K562 (cell line): Measurements from ENCODE around the gene KCTD15. TPM values are rescaled to one million over a fixed set of nuclear protein-coding genes. Genes with fewer than 3 reads are reported as not detected.

Source experiments
- BRCA1 ChIP-seq, 2 experiments: fragments of 450-650 bp in 1 of 2; sonication (generic) in 1 of 2; formaldehyde crosslinking in 1 of 2; IDR thresholded peaks; 2 replicates each; pipeline versions ENCODE4 v1.5.0 to v1.6.1; 2017 to 2020; ENCODE audit warnings: mild to moderate bottlenecking in 1 of 2, missing genetic modification reagents in 1 of 2
- CBFA2T2 ChIP-seq: fragments of 450-650 bp; conservative IDR thresholded peaks from 2 replicates; pipeline ENCODE4 v1.6.1; 2017; ENCODE audit warnings: mild to moderate bottlenecking
- CBFB ChIP-seq: sonication (generic); formaldehyde crosslinking; IDR thresholded peaks from 2 replicates; pipeline ENCODE4 v1.4.0; 2020; ENCODE audit warnings: mild to moderate bottlenecking, missing genetic modification reagents
- CC2D1A ChIP-seq: fragments of 450-650 bp; IDR thresholded peaks from 2 replicates; pipeline ENCODE4 v1.6.1; 2017; ENCODE audit warnings: mild to moderate bottlenecking
- CTBP1 ChIP-seq: fragments of 450-650 bp; IDR thresholded peaks from 2 replicates; pipeline ENCODE4 v1.6.1; 2016; ENCODE audit warnings: borderline replicate concordance
- CXXC5 ChIP-seq: fragments of 250-450 bp; sonication (Bioruptor Pico); IDR thresholded peaks from 2 replicates; pipeline ENCODE4 v1.8.0; 2022; ENCODE audit warnings: inconsistent platforms, mild to moderate bottlenecking, moderate library complexity
- FOXA3 ChIP-seq, 2 experiments: fragments of 450-650 bp in 1 of 2; sonication (generic) in 1 of 2; formaldehyde crosslinking; IDR thresholded peaks in 1 of 2; conservative IDR thresholded peaks in 1 of 2; 2 replicates each; pipeline versions ENCODE4 v1.4.0 to v1.8.0; 2020 to 2022; ENCODE audit warnings: mild to moderate bottlenecking in 2 of 2, missing genetic modification reagents in 1 of 2
- FOXP1 ChIP-seq: sonication (generic); formaldehyde crosslinking; IDR thresholded peaks from 2 replicates; pipeline ENCODE4 v1.8.0; 2022; ENCODE audit warnings: mild to moderate bottlenecking, missing genetic modification reagents
- GTF2A2 ChIP-seq: IDR thresholded peaks from 2 replicates; pipeline ENCODE4 v1.6.1; 2016; ENCODE audit warnings: mild to moderate bottlenecking, missing genetic modification characterization, missing compliant biosample characterization
- JUN ChIP-seq, 2 experiments: sonication (generic) in 1 of 2; formaldehyde crosslinking in 1 of 2; IDR thresholded peaks; 2 replicates each; pipeline versions ENCODE4 v1.6.1 to v1.8.0; 2012 to 2022; ENCODE audit warnings: borderline replicate concordance in 2 of 2, mild to moderate bottlenecking in 2 of 2, improper control_type of control experiment in 1 of 2, low read depth in 1 of 2, low read length in 1 of 2, missing genetic modification reagents in 1 of 2
- MAZ ChIP-seq, 2 experiments: fragments of 450-650 bp in 1 of 2; sonication (generic) in 1 of 2; formaldehyde crosslinking; IDR thresholded peaks in 1 of 2; conservative IDR thresholded peaks in 1 of 2; 2 replicates each; pipeline versions ENCODE4 v1.4.0 to v1.5.0; 2020; ENCODE audit warnings: mild to moderate bottlenecking in 1 of 2, missing genetic modification reagents in 1 of 2
- MXI1 ChIP-seq: IDR thresholded peaks from 2 replicates; pipeline ENCODE4 v1.6.1; 2011; ENCODE audit warnings: low read depth, mild to moderate bottlenecking, improper control_type of control experiment, low read length
- NFIC ChIP-seq: fragments of 450-650 bp; IDR thresholded peaks from 2 replicates; pipeline ENCODE4 v1.6.1; 2017; ENCODE audit warnings: mild to moderate bottlenecking, inconsistent platforms
- PHF20 ChIP-seq: fragments of 450-650 bp; IDR thresholded peaks from 2 replicates; pipeline ENCODE4 v1.6.1; 2018; ENCODE audit not compliant: partially characterized antibody
- PML ChIP-seq: IDR thresholded peaks from 2 replicates; pipeline ENCODE4 v1.6.1; 2012; ENCODE audit warnings: low read length, inconsistent platforms
- RAD21 ChIP-seq, 2 experiments: fragments of 250-450 bp in 1 of 2; fragments of 450-650 bp in 1 of 2; sonication (Bioruptor Pico) in 1 of 2; formaldehyde crosslinking in 1 of 2; IDR thresholded peaks in 1 of 2; conservative IDR thresholded peaks in 1 of 2; 2 replicates each; pipeline versions ENCODE4 v1.4.0 to v1.8.0; 2020 to 2022; ENCODE audit warnings: mild to moderate bottlenecking in 2 of 2, moderate library complexity in 1 of 2
- RBM39 ChIP-seq: fragments of 200-400 bp; formaldehyde crosslinking; optimal IDR thresholded peaks from 2 replicates; pipeline ENCODE3; 2018; ENCODE audit warnings: low read depth, low read length
- RNF2 ChIP-seq: sonication (generic); IDR thresholded peaks from 2 replicates; pipeline ENCODE4 v1.6.1; 2016
- SREBF2 ChIP-seq: sonication (generic); formaldehyde crosslinking; IDR thresholded peaks from 2 replicates; pipeline ENCODE4 v1.4.0; 2020; ENCODE audit warnings: mild to moderate bottlenecking, missing genetic modification reagents
- SRSF1 ChIP-seq: fragments of 200-400 bp; formaldehyde crosslinking; IDR thresholded peaks from 2 replicates; pipeline ENCODE4 v1.6.1; 2017; ENCODE audit warnings: mild to moderate bottlenecking, low read depth, low read length, moderate library complexity
- STAG1 ChIP-seq: sonication (generic); formaldehyde crosslinking; IDR thresholded peaks from 2 replicates; pipeline ENCODE4 v1.5.0; 2020; ENCODE audit warnings: missing genetic modification reagents, borderline replicate concordance
- TCF7 ChIP-seq: sonication (generic); IDR thresholded peaks from 2 replicates; pipeline ENCODE4 v1.6.1; 2016; ENCODE audit warnings: antibody characterized with exemption, borderline replicate concordance
- TEAD4 ChIP-seq, 2 experiments: sonication (generic) in 1 of 2; formaldehyde crosslinking in 1 of 2; IDR thresholded peaks; 2 replicates each; pipeline versions ENCODE4 v1.6.1 to v1.8.0; 2012 to 2022; ENCODE audit warnings: borderline replicate concordance in 1 of 2, inconsistent platforms in 1 of 2, low read length in 1 of 2, mild to moderate bottlenecking in 1 of 2, missing genetic modification reagents in 1 of 2
- ZKSCAN8 ChIP-seq: fragments of 200-800 bp; sonication (Bioruptor generic); IDR thresholded peaks from 2 replicates; pipeline ENCODE4 v1.6.1; 2016; ENCODE audit warnings: missing genetic modification characterization, missing compliant biosample characterization
- ZNF224 ChIP-seq: sonication (generic); formaldehyde crosslinking; IDR thresholded peaks from 2 replicates; pipeline ENCODE4 v1.8.0; 2022; ENCODE audit warnings: mild to moderate bottlenecking, missing genetic modification reagents
- polyA plus RNA-seq, 8 experiments: library from polyadenylated mRNA; depleted of rRNA in 4 of 8; stranded (reverse) in 5 of 8; unstranded in 3 of 8; fragments of >200 nt; fragmentation: Nextera tagmentation in 2 of 8; fragmentation: Illumina TruSeq in 1 of 8; extraction: Ambion mirVana in 2 of 8; extraction: Trizol in 1 of 8; gene quantifications; 2 replicates each; pipeline versions ENCODE4 v1.2.1 to v1.2.3, GENCODE V29; 2011 to 2014; ENCODE audit warnings: inconsistent platforms in 1 of 8, missing spikeins in 1 of 8
- total RNA-seq, 7 experiments: library from RNA; depleted of rRNA in 6 of 7; stranded (reverse); fragments of >200 nt in 6 of 7; fragmentation: Illumina TruSeq in 2 of 7; extraction: Trizol in 2 of 7; gene quantifications; 2 replicates each; pipeline versions ENCODE4 v1.2.1 to v1.2.3, GENCODE V29; 2011 to 2021; ENCODE audit warnings: low replicate concordance in 1 of 7
- TF ChIP-seq, protein P1 (sequence below), 2 experiments: fragments of 450-650 bp; IDR thresholded peaks; 2 replicates each; pipeline ENCODE4 v1.6.1; 2016
- TF ChIP-seq, protein P2 (sequence below): fragments of 250-450 bp; sonication (Bioruptor Pico); IDR thresholded peaks from 2 replicates; pipeline ENCODE4 v1.5.0; 2021

The KCTD15 gene
- total and polyA plus RNA-seq, 9 of the 15 experiments (the other 6 are each of a cell fraction or from before 2014, with no cell fraction given): 1.7 to 49.0 (median 11.8) TPM

DNA sequence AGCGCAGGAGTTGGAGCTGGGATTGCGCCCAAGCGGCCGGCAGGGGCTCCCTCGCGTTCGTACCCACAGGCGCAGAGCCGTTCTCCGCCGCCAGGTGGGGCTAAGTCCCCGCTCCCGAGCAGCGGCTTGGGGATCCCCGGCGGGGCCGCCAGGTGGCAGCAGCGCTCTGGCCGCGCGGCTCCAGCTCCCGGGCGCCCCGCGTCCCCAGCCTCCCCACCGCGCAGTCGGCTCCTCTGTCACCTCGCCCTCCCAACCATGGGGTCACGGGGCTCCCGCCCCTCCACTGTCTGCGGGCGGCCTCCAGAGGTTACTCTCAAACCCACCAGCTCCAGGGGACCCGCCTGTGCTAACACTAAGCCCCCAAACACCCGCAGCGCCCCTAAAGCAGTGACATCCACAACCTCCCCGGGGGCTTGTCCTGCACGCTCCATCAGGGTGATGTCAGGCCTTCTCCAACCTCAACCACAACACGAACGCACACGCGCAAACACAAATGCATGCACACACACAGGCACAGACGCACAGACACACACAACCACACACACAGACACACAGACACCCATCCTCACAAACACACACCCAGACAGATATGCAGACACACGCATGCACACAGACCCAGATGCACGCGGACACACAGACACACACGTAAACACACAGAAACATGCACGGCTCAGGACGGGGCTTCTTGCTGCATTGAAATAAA is 18.4 kb upstream of the KCTD15 start (continued):
- no peak for TF ChIP-seq NFIC
- peak; percentile 99 to 100 for TF ChIP-seq RAD21 (CRISPR knock-in tag; conservative IDR thresholded peaks at IDR 0.05 in 1 of 2, IDR thresholded peaks at IDR 0.05 in 1 of 2)
- no peak for TF ChIP-seq CBFB (CRISPR knock-in tag)
- no peak for TF ChIP-seq SREBF2
- TF ChIP-seq, protein P1, sequence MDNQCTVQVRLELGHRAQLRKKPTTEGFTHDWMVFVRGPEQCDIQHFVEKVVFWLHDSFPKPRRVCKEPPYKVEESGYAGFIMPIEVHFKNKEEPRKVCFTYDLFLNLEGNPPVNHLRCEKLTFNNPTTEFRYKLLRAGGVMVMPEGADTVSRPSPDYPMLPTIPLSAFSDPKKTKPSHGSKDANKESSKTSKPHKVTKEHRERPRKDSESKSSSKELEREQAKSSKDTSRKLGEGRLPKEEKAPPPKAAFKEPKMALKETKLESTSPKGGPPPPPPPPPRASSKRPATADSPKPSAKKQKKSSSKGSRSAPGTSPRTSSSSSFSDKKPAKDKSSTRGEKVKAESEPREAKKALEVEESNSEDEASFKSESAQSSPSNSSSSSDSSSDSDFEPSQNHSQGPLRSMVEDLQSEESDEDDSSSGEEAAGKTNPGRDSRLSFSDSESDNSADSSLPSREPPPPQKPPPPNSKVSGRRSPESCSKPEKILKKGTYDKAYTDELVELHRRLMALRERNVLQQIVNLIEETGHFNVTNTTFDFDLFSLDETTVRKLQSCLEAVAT (IDR thresholded peaks at IDR 0.05): peak in 1 of 2 experiments; percentile 95; a peak in 2 of 4 replicates
- TF ChIP-seq CXXC5 (CRISPR knock-in tag): peak; percentile 51; the same call in 1 of the 2 replicates
- no peak for TF ChIP-seq TEAD4 (IDR thresholded peaks at IDR 0.05; ENCODE audit: low read length)
- no peak for TF ChIP-seq TEAD4 (CRISPR knock-in tag; IDR thresholded peaks at IDR 0.05; ENCODE audit: borderline replicate concordance)
- TF ChIP-seq, protein P2, sequence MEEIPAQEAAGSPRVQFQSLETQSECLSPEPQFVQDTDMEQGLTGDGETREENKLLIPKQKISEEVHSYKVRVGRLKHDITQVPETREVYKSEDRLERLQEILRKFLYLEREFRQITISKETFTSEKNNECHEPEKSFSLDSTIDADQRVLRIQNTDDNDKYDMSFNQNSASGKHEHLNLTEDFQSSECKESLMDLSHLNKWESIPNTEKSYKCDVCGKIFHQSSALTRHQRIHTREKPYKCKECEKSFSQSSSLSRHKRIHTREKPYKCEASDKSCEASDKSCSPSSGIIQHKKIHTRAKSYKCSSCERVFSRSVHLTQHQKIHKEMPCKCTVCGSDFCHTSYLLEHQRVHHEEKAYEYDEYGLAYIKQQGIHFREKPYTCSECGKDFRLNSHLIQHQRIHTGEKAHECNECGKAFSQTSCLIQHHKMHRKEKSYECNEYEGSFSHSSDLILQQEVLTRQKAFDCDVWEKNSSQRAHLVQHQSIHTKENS (CRISPR knock-in tag): no peak
- no peak for TF ChIP-seq FOXA3 (CRISPR knock-in tag; conservative IDR thresholded peaks at IDR 0.05 in 1 of 2, IDR thresholded peaks at IDR 0.05 in 1 of 2)
- TF ChIP-seq SRSF1: no peak
- no peak for TF ChIP-seq RNF2
- TF ChIP-seq CC2D1A: peak; percentile 34; the same call in 1 of the 2 replicates
- TF ChIP-seq PML: no peak
- TF ChIP-seq PHF20: no peak
- TF ChIP-seq JUN (IDR thresholded peaks at IDR 0.05; ENCODE audit: borderline replicate concordance, low read depth, low read length): peak; percentile 62; the same call in 1 of the 2 replicates
- no peak for TF ChIP-seq JUN (CRISPR knock-in tag; IDR thresholded peaks at IDR 0.05; ENCODE audit: borderline replicate concordance)
- TF ChIP-seq GTF2A2 (tag): no peak
- no peak for TF ChIP-seq BRCA1 (IDR thresholded peaks at IDR 0.05)
- no peak for TF ChIP-seq BRCA1 (CRISPR knock-in tag; IDR thresholded peaks at IDR 0.05)
- TF ChIP-seq RBM39: no peak
- peak; percentile 70 to 89 for TF ChIP-seq MAZ (CRISPR knock-in tag; conservative IDR thresholded peaks at IDR 0.05 in 1 of 2, IDR thresholded peaks at IDR 0.05 in 1 of 2)
- TF ChIP-seq STAG1 (CRISPR knock-in tag): peak; percentile 99
- TF ChIP-seq FOXP1 (CRISPR knock-in tag): no peak
- TF ChIP-seq CBFA2T2: no peak
- no peak for TF ChIP-seq ZKSCAN8 (CRISPR knock-in tag)
- no peak for TF ChIP-seq ZNF224 (CRISPR knock-in tag)
- TF ChIP-seq CTBP1: peak; percentile 62; the same call in 1 of the 2 replicates
- TF ChIP-seq TCF7: 0 out of 2 replicates have a peak, but pooled peaks have one; percentile 55
- no peak for TF ChIP-seq MXI1
